WTC11 (cell line): ENCODE data around the gene MT1M. TPM values are rescaled to one million over a fixed set of nuclear protein-coding genes. Genes with fewer than 3 reads are reported as not detected.

Experiments
- ATAC-seq: fragments of 200-7000 bp; cut with Tn5 transposase; 2 replicates; pipeline ENCODE4 v1.10.0; 2021; ENCODE audit warnings: mild to moderate bottlenecking, moderate library complexity
- CTCF ChIA-PET: fragments of 300-600 bp; sonication (Branson Sonifier 250); formaldehyde crosslinking; loops from one replicate; lab custom pipeline; 2021; ENCODE audit warnings: antibody characterized with exemption; lab: Charles Lee
- POLR2A ChIA-PET: fragments of 350-600 bp; sonication (Branson Sonifier 250); formaldehyde crosslinking; loops from one replicate; lab custom pipeline; 2021; ENCODE audit warnings: antibody characterized with exemption; lab: Charles Lee
- DNase-seq: peaks from one replicate; pipeline ENCODE4 v3.0.0; 2021; ENCODE audit warnings: low spot score
- H3K27ac Mint-ChIP-seq: 2 replicates; pipeline ENCODE4 v1.8.0; 2021; ENCODE audit warnings: mixed read lengths
- H3K27me3 Mint-ChIP-seq: 2 replicates; pipeline ENCODE4 v1.8.0; 2021; ENCODE audit warnings: low read depth, mild to moderate bottlenecking, moderate library complexity, mixed read lengths
- H3K36me3 Mint-ChIP-seq: 2 replicates; pipeline ENCODE4 v1.8.0; 2021; ENCODE audit warnings: mixed read lengths
- H3K4me1 Mint-ChIP-seq: 2 replicates; pipeline ENCODE4 v1.8.0; 2022; ENCODE audit warnings: mixed read lengths
- H3K4me3 Mint-ChIP-seq: 2 replicates; pipeline ENCODE4 v1.8.0; 2021; ENCODE audit warnings: mild to moderate bottlenecking, moderate library complexity, mixed read lengths
- H3K9me3 Mint-ChIP-seq: 2 replicates; pipeline ENCODE4 v1.8.0; 2021; ENCODE audit warnings: mixed read lengths
- FOXP1 ChIP-seq: sonication (generic); formaldehyde crosslinking; IDR thresholded peaks from 2 replicates; pipeline ENCODE4 v1.8.0; 2022; ENCODE audit warnings: missing genetic modification reagents, mild to moderate bottlenecking, moderate library complexity, borderline replicate concordance
- MYBL2 ChIP-seq: sonication (generic); formaldehyde crosslinking; IDR thresholded peaks from 2 replicates; pipeline ENCODE4 v1.8.1; 2023; ENCODE audit warnings: mild to moderate bottlenecking, moderate library complexity, missing genetic modification reagents
- SMAD4 ChIP-seq: sonication (generic); formaldehyde crosslinking; IDR thresholded peaks from 2 replicates; pipeline ENCODE4 v1.8.0; 2022; ENCODE audit warnings: mild to moderate bottlenecking, missing genetic modification reagents
- TEAD1 ChIP-seq: sonication (generic); formaldehyde crosslinking; IDR thresholded peaks from 2 replicates; pipeline ENCODE4 v1.8.0; 2022; ENCODE audit warnings: mild to moderate bottlenecking, missing genetic modification reagents
- ZNF138 ChIP-seq: sonication (generic); formaldehyde crosslinking; conservative IDR thresholded peaks from 2 replicates; pipeline ENCODE4 v1.8.1; 2022; ENCODE audit warnings: mild to moderate bottlenecking, moderate library complexity, missing genetic modification reagents
- ZNF232 ChIP-seq: sonication (generic); formaldehyde crosslinking; IDR thresholded peaks from 2 replicates; pipeline ENCODE4 v1.8.0; 2022; ENCODE audit warnings: mild to moderate bottlenecking, missing genetic modification reagents
- ZNF281 ChIP-seq: sonication (generic); formaldehyde crosslinking; IDR thresholded peaks from 2 replicates; pipeline ENCODE4 v1.8.0; 2023; ENCODE audit warnings: mild to moderate bottlenecking, missing genetic modification reagents
- ZNF317 ChIP-seq: sonication (generic); formaldehyde crosslinking; IDR thresholded peaks from 2 replicates; pipeline ENCODE4 v1.8.1; 2023; ENCODE audit warnings: low read depth, mild to moderate bottlenecking, moderate library complexity, missing genetic modification reagents, borderline replicate concordance
- ZNF425 ChIP-seq: fragments of 250-450 bp; sonication (Bioruptor Pico); conservative IDR thresholded peaks from 2 replicates; pipeline ENCODE4 v1.9.0; 2021; ENCODE audit warnings: mild to moderate bottlenecking
- ZNF532 ChIP-seq: fragments of 250-450 bp; sonication (Bioruptor Pico); IDR thresholded peaks from 2 replicates; pipeline ENCODE4 v1.9.0; 2021; ENCODE audit warnings: mild to moderate bottlenecking, borderline replicate concordance
- total RNA-seq: library from RNA; stranded (reverse); gene quantifications from 3 replicates; pipeline ENCODE4 v1.2.3, GENCODE V29; 2021
- TF ChIP-seq, protein P1 (sequence below): fragments of 250-450 bp; sonication (Bioruptor Pico); IDR thresholded peaks from 2 replicates; pipeline ENCODE4 v1.9.0; 2021; ENCODE audit warnings: moderate library complexity, mild to moderate bottlenecking, inconsistent platforms, borderline replicate concordance
- TF ChIP-seq, protein P2 (sequence below): fragments of 250-450 bp; sonication (Bioruptor Pico); IDR thresholded peaks from 2 replicates; pipeline ENCODE4 v1.9.0; 2021; ENCODE audit warnings: mild to moderate bottlenecking
- TF ChIP-seq, protein P3 (sequence below): fragments of 250-450 bp; sonication (Bioruptor Pico); IDR thresholded peaks from 2 replicates; pipeline ENCODE4 v1.9.0; 2021; ENCODE audit warnings: mild to moderate bottlenecking
- TF ChIP-seq, protein P4 (sequence below): sonication (generic); formaldehyde crosslinking; IDR thresholded peaks from 2 replicates; pipeline ENCODE4 v1.8.1; 2023; ENCODE audit warnings: mild to moderate bottlenecking, missing genetic modification reagents

MT1M gene
- total RNA-seq, 1 experiment from 2014 or later = 4.7 TPM

- DNase-seq (no peak), ATAC-seq (no peak)
- POLR2A ChIA-PET = interaction anchor here (0.6 kb wide), 1 partner anchor 14 kb away, joined by 3 read pairs; no protein-coding TSS in a partner anchor
- Mint-ChIP-seq H3K4me3 (no peak overlapping the region), H3K27me3 (peaks cover 100% of the 10 kb centered on the region), H3K36me3 (peaks cover 6% of the 10 kb centered on the region; the same call in 1 of the 2 replicates), H3K9me3 (no peaks in the 10 kb centered on the region)
- CTCF ChIA-PET = interaction anchor here (2.2 kb wide), 1 partner anchor 29 kb away, joined by 10 read pairs; no protein-coding TSS in a partner anchor
- no peak for TF ChIP-seq ZNF317 (CRISPR knock-in tag)
- no peak for TF ChIP-seq MYBL2 (CRISPR knock-in tag)
- TF ChIP-seq, protein P1, sequence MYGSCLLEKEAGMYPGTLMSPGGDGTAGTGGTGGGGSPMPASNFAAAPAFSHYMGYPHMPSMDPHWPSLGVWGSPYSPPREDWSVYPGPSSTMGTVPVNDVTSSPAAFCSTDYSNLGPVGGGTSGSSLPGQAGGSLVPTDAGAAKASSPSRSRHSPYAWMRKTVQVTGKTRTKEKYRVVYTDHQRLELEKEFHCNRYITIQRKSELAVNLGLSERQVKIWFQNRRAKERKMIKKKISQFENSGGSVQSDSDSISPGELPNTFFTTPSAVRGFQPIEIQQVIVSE (CRISPR knock-in tag) = no peak
- no peak for TF ChIP-seq SMAD4
- TF ChIP-seq ZNF232 (CRISPR knock-in tag) = no peak
- no peak for TF ChIP-seq ZNF425 (CRISPR knock-in tag)
- TF ChIP-seq ZNF138 (CRISPR knock-in tag) = no peak
- TF ChIP-seq, protein P2, sequence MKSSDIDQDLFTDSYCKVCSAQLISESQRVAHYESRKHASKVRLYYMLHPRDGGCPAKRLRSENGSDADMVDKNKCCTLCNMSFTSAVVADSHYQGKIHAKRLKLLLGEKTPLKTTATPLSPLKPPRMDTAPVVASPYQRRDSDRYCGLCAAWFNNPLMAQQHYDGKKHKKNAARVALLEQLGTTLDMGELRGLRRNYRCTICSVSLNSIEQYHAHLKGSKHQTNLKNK (CRISPR knock-in tag) = no peak
- no peak for TF ChIP-seq ZNF281 (CRISPR knock-in tag)
- TF ChIP-seq FOXP1 (CRISPR knock-in tag) = no peak
- TF ChIP-seq, protein P3, sequence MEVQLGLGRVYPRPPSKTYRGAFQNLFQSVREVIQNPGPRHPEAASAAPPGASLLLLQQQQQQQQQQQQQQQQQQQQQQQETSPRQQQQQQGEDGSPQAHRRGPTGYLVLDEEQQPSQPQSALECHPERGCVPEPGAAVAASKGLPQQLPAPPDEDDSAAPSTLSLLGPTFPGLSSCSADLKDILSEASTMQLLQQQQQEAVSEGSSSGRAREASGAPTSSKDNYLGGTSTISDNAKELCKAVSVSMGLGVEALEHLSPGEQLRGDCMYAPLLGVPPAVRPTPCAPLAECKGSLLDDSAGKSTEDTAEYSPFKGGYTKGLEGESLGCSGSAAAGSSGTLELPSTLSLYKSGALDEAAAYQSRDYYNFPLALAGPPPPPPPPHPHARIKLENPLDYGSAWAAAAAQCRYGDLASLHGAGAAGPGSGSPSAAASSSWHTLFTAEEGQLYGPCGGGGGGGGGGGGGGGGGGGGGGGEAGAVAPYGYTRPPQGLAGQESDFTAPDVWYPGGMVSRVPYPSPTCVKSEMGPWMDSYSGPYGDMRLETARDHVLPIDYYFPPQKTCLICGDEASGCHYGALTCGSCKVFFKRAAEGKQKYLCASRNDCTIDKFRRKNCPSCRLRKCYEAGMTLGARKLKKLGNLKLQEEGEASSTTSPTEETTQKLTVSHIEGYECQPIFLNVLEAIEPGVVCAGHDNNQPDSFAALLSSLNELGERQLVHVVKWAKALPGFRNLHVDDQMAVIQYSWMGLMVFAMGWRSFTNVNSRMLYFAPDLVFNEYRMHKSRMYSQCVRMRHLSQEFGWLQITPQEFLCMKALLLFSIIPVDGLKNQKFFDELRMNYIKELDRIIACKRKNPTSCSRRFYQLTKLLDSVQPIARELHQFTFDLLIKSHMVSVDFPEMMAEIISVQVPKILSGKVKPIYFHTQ (CRISPR knock-in tag) = no peak
- no peak for TF ChIP-seq ZNF532 (CRISPR knock-in tag)
- TF ChIP-seq, protein P4, sequence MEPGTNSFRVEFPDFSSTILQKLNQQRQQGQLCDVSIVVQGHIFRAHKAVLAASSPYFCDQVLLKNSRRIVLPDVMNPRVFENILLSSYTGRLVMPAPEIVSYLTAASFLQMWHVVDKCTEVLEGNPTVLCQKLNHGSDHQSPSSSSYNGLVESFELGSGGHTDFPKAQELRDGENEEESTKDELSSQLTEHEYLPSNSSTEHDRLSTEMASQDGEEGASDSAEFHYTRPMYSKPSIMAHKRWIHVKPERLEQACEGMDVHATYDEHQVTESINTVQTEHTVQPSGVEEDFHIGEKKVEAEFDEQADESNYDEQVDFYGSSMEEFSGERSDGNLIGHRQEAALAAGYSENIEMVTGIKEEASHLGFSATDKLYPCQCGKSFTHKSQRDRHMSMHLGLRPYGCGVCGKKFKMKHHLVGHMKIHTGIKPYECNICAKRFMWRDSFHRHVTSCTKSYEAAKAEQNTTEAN = no peak
- no peak for TF ChIP-seq TEAD1 (CRISPR knock-in tag)
- TF ChIP-seq, all 79 proteins: peak for 0
- Mint-ChIP-seq H3K27ac (no peak overlapping the region), H3K4me1 (peaks cover 35% of the 10 kb centered on the region)
Observed at GRCh38 chr16:56630134-56630533, 2.3 kb upstream of the MT1M start.
